PC-9 (cell line): ENCODE results near the gene QRFP. TPM values are rescaled to one million over a fixed set of nuclear protein-coding genes. Genes with fewer than 3 reads are reported as not detected.

ENCODE experiments used
- BruUV-seq: library from RNA; stranded (reverse); fragments of 400-500 nt; replicated peaks from 2 replicates; lab custom pipeline; 2021; lab: Mats Ljungman, UMichigan
- CTCF ChIA-PET: fragments of 300-600 bp; sonication (Branson Sonifier 250); formaldehyde crosslinking; loops from one replicate; lab custom pipeline; 2022; ENCODE audit warnings: antibody characterized with exemption; lab: Charles Lee
- POLR2A ChIA-PET: fragments of 300-600 bp; sonication (Branson Sonifier 250); formaldehyde crosslinking; loops from one replicate; lab custom pipeline; 2022; ENCODE audit warnings: antibody characterized with exemption; ENCODE audit not compliant: unreplicated experiment; lab: Charles Lee
- DNase-seq, 2 experiments: peaks; one replicate each; pipeline versions ENCODE4 v3.0.0 to v3.0.0-alpha.2; 2015 to 2022; ENCODE audit warnings: mixed read lengths in 1 of 2
- H2AFZ ChIP-seq: fragments of 200-600 bp; sonication (generic); 2 replicates; pipeline ENCODE4 v1.8.1; 2017; ENCODE audit warnings: antibody characterized with exemption
- H3F3A ChIP-seq: fragments of 200-600 bp; sonication (generic); 2 replicates; pipeline ENCODE4 v1.8.1; 2017; ENCODE audit warnings: antibody characterized with exemption, mild to moderate bottlenecking, low read depth; ENCODE audit not compliant: insufficient read depth
- H3K27ac ChIP-seq: fragments of 200-600 bp; sonication (generic); 2 replicates; pipeline ENCODE4 v1.6.1; 2016; ENCODE audit warnings: mixed run types
- H3K27me3 ChIP-seq: fragments of 200-600 bp; sonication (generic); 2 replicates; pipeline ENCODE4 v1.6.1; 2016; ENCODE audit warnings: low read depth, mixed run types; ENCODE audit not compliant: insufficient read depth
- H3K36me3 ChIP-seq: fragments of 200-600 bp; sonication (generic); 2 replicates; pipeline ENCODE4 v1.6.1; 2016; ENCODE audit warnings: low read depth, mixed run types
- H3K4me1 ChIP-seq: fragments of 200-600 bp; sonication (generic); replicated peaks from 2 replicates; pipeline ENCODE4 v1.6.1; 2016; ENCODE audit warnings: mixed run types; ENCODE audit not compliant: insufficient read depth
- H3K4me2 ChIP-seq: fragments of 200-600 bp; sonication (generic); 2 replicates; pipeline ENCODE4 v1.6.1; 2017; ENCODE audit warnings: mixed run types
- H3K4me3 ChIP-seq: fragments of 200-600 bp; sonication (generic); 2 replicates; pipeline ENCODE4 v1.6.1; 2016; ENCODE audit warnings: mixed run types
- H3K79me2 ChIP-seq: fragments of 200-600 bp; sonication (generic); 2 replicates; pipeline ENCODE4 v1.6.1; 2017; ENCODE audit warnings: low read depth, mixed run types
- H3K9me2 ChIP-seq: fragments of 200-600 bp; sonication (generic); 2 replicates; pipeline ENCODE4 v1.8.1; 2017; ENCODE audit warnings: mild to moderate bottlenecking; ENCODE audit not compliant: insufficient read depth
- H3K9me3 ChIP-seq: fragments of 200-600 bp; sonication (generic); 2 replicates; pipeline ENCODE4 v1.8.1; 2016; ENCODE audit warnings: low read depth; ENCODE audit not compliant: insufficient read depth
- H4K20me1 ChIP-seq: fragments of 200-600 bp; sonication (generic); 2 replicates; pipeline ENCODE4 v1.8.1; 2017; ENCODE audit not compliant: insufficient read depth
- EZH2 ChIP-seq: fragments of 200-600 bp; sonication (generic); IDR thresholded peaks from 2 replicates; pipeline ENCODE4 v1.8.0; 2017; ENCODE audit warnings: antibody characterized with exemption, low read depth
- intact Hi-C: fragments of 100-400 bp; cut with micrococcal nuclease; formaldehyde crosslinking; loops from one replicate; pipeline ENCODE4 v1.10.0; 2022; ENCODE audit not compliant: unreplicated experiment
- total RNA-seq: library from RNA; stranded (reverse); gene quantifications from 2 replicates; pipeline ENCODE4 v1.2.3, GENCODE V29; 2021
- TF ChIP-seq, protein P1 (sequence below): fragments of 200-600 bp; sonication (generic); conservative IDR thresholded peaks from 2 replicates; pipeline ENCODE4 v1.6.1; 2017; ENCODE audit warnings: mixed run types, antibody characterized with exemption, mild to moderate bottlenecking, moderate library complexity

QRFP gene
- total RNA-seq, 1 experiment from 2014 or later = not detected

- intact Hi-C loops = no loop called here
- BruUV-seq = no TSS peak
Measured at GRCh38 chr9:130902204-130903185, 5.9 kb upstream of the QRFP start.

GRCh38 chr9:130901498-130902203, 5.0 kb upstream of the QRFP start:
- POLR2A ChIA-PET = no interaction called here
- H3K4me1 ChIP-seq = no peaks in the 10 kb centered on the region
- H3K27me3 ChIP-seq = peaks cover 28% of the 10 kb centered on the region
- CTCF ChIA-PET = no interaction called here
- H3K27ac ChIP-seq = no peak overlapping the region
- H3K9me2 ChIP-seq = no peaks in the 10 kb centered on the region
- no peaks in the 10 kb centered on the region for H4K20me1 ChIP-seq
- H3K36me3 ChIP-seq = no peaks in the 10 kb centered on the region
- no TSS peak for BruUV-seq
- no peak for DNase-seq
- H3K79me2 ChIP-seq = no peaks in the 10 kb centered on the region
- intact Hi-C loops = no loop called here
- no peak for TF ChIP-seq EZH2
- TF ChIP-seq, protein P1, sequence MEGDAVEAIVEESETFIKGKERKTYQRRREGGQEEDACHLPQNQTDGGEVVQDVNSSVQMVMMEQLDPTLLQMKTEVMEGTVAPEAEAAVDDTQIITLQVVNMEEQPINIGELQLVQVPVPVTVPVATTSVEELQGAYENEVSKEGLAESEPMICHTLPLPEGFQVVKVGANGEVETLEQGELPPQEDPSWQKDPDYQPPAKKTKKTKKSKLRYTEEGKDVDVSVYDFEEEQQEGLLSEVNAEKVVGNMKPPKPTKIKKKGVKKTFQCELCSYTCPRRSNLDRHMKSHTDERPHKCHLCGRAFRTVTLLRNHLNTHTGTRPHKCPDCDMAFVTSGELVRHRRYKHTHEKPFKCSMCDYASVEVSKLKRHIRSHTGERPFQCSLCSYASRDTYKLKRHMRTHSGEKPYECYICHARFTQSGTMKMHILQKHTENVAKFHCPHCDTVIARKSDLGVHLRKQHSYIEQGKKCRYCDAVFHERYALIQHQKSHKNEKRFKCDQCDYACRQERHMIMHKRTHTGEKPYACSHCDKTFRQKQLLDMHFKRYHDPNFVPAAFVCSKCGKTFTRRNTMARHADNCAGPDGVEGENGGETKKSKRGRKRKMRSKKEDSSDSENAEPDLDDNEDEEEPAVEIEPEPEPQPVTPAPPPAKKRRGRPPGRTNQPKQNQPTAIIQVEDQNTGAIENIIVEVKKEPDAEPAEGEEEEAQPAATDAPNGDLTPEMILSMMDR = no peak
- H2AFZ ChIP-seq = no peak overlapping the region
- H3K4me3 ChIP-seq = no peak overlapping the region
- H3F3A ChIP-seq = no peaks in the 10 kb centered on the region
- H3K4me2 ChIP-seq = no peak overlapping the region
- H3K9me3 ChIP-seq = no peaks in the 10 kb centered on the region

More at GRCh38 chr9:130902204-130903185, 5.9 kb upstream of the QRFP start:
- Histone ChIP-seq H3K27me3 (peaks cover 28% of the 10 kb centered on the region), H3K4me1 (no peaks in the 10 kb centered on the region), H3K9me2 (no peaks in the 10 kb centered on the region), H3K4me2 (no peak overlapping the region), H3K36me3 (no peaks in the 10 kb centered on the region), H3K27ac (no peak overlapping the region), H4K20me1 (no peaks in the 10 kb centered on the region), H3K4me3 (no peak overlapping the region), H3K9me3 (no peaks in the 10 kb centered on the region), H3F3A (no peaks in the 10 kb centered on the region), H3K79me2 (no peaks in the 10 kb centered on the region), H2AFZ (no peak overlapping the region)
- TF ChIP-seq EZH2 = no peak
- TF ChIP-seq, protein P1 = no peak
- ChIA-PET CTCF (no interaction called here), POLR2A (no interaction called here)
- DNase-seq = no peak

GRCh38 chr9:130900701-130901497, 4.3 kb upstream of the QRFP start:
- no peaks in the 10 kb centered on the region for H4K20me1 ChIP-seq
- no peak overlapping the region for H3K4me2 ChIP-seq
- no peak for DNase-seq
- intact Hi-C loops = no loop called here
- H3K9me3 ChIP-seq = no peaks in the 10 kb centered on the region
- TF ChIP-seq EZH2 = no peak
- TF ChIP-seq, protein P1 = no peak
- H3K4me1 ChIP-seq = no peaks in the 10 kb centered on the region
- no peak overlapping the region for H2AFZ ChIP-seq
- no peak overlapping the region for H3K27ac ChIP-seq
- no peaks in the 10 kb centered on the region for H3K79me2 ChIP-seq
- peaks cover 28% of the 10 kb centered on the region for H3K27me3 ChIP-seq
- H3F3A ChIP-seq = no peaks in the 10 kb centered on the region
- H3K36me3 ChIP-seq = no peaks in the 10 kb centered on the region
- BruUV-seq = no TSS peak
- no peak overlapping the region for H3K4me3 ChIP-seq
- ChIA-PET POLR2A (no interaction called here), CTCF (no interaction called here)
- H3K9me2 ChIP-seq = no peaks in the 10 kb centered on the region
